Activated CD4-positive, alpha-beta T cell treated with anti-CD3 and anti-CD28 coated beads, Interleukin-2, amount 10 ng/mL, durations not matched to agents 7 days and 5 days (primary cell): ENCODE results near the gene VEGFA. TPM values are rescaled to one million over a fixed set of nuclear protein-coding genes. Genes with fewer than 3 reads are reported as not detected.

Source experiments
- CTCF ChIA-PET: fragments of 350-600 bp; sonication (Branson Sonifier 250); formaldehyde crosslinking; loops from one replicate; lab custom pipeline; 2021; ENCODE audit warnings: antibody characterized with exemption; lab: Charles Lee
- POLR2A ChIA-PET: fragments of 350-600 bp; sonication (Branson Sonifier 250); formaldehyde crosslinking; loops from one replicate; lab custom pipeline; 2021; ENCODE audit warnings: antibody characterized with exemption; lab: Charles Lee
- DNase-seq: peaks from one replicate; pipeline ENCODE4 v3.0.0-alpha.2; 2020
- H3K27ac Mint-ChIP-seq: one replicate; pipeline ENCODE4 v1.8.0; 2021; ENCODE audit warnings: mild to moderate bottlenecking, moderate library complexity, mixed read lengths
- H3K27me3 Mint-ChIP-seq: one replicate; pipeline ENCODE4 v1.8.0; 2021; ENCODE audit warnings: mixed read lengths
- H3K36me3 Mint-ChIP-seq: one replicate; pipeline ENCODE4 v1.8.0; 2021; ENCODE audit warnings: low read depth, mixed read lengths
- H3K4me1 Mint-ChIP-seq: one replicate; pipeline ENCODE4 v1.8.0; 2021; ENCODE audit warnings: mixed read lengths
- H3K4me3 Mint-ChIP-seq: one replicate; pipeline ENCODE4 v1.8.0; 2021; ENCODE audit warnings: mild to moderate bottlenecking, moderate library complexity, mixed read lengths
- H3K9me3 Mint-ChIP-seq: one replicate; pipeline ENCODE4 v1.8.0; 2021; ENCODE audit warnings: mixed read lengths
- total RNA-seq, 2 experiments: library from RNA; stranded (reverse); gene quantifications; one replicate each; pipeline ENCODE4 v1.2.3, GENCODE V29; 2021

VEGFA gene
- total RNA-seq, 2 experiments from 2014 or later: 23.7 to 25.8 TPM

DNA sequence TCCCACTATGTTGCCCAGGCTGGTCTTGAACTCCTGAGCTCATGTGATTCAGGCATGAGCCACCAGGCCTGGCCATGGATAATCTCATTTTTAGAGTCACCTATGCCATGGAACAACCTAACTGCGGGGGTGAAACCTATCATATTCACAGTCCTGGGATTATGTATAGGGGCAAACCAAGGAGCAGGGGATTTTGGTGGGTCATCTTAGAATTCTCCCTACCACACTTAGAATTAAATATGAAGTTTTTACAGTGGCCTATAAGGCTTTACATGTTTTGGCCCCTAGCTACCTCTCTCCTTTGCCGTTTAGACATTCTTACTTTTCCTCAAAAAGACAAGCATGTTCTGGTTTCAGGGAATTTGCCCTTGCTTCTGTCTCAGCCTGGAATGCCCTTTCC, 20.6 kb upstream of the VEGFA start:
- Mint-ChIP-seq H3K9me3 (no peaks in the 10 kb centered on the region), H3K4me1 (no peaks in the 10 kb centered on the region), H3K36me3 (no peaks in the 10 kb centered on the region), H3K27ac (no peak overlapping the region), H3K27me3 (peaks cover 19% of the 10 kb centered on the region), H3K4me3 (no peak overlapping the region)
- ChIA-PET CTCF (interaction anchor here (0.5 to 1.6 kb wide), 5 partner anchors 15 to 317 kb away, joined by 3 to 6 read pairs (median 3); partner anchors contain the start of gene VEGFA), POLR2A (no interaction called here)
- DNase-seq: no peak

- Mint-ChIP-seq H3K4me1 (no peaks in the 10 kb centered on the region), H3K9me3 (no peaks in the 10 kb centered on the region), H3K4me3 (no peak overlapping the region), H3K27ac (no peak overlapping the region), H3K36me3 (no peaks in the 10 kb centered on the region), H3K27me3 (peaks cover 18% of the 10 kb centered on the region)
- DNase-seq: no peak
- ChIA-PET POLR2A (no interaction called here), CTCF (no interaction called here)
Observed at GRCh38 chr6:43750622-43751021, 19.4 kb upstream of the VEGFA start.

GRCh38 chr6:43753570-43754183, 16.3 kb upstream of the VEGFA start:
- H3K36me3 Mint-ChIP-seq: no peaks in the 10 kb centered on the region

GRCh38 chr6:43757966-43758616, 11.9 kb upstream of the VEGFA start:
- Mint-ChIP-seq H3K27ac (no peak overlapping the region), H3K27me3 (peaks cover 4% of the 10 kb centered on the region), H3K9me3 (no peaks in the 10 kb centered on the region), H3K4me1 (no peaks in the 10 kb centered on the region), H3K4me3 (no peak overlapping the region), H3K36me3 (no peaks in the 10 kb centered on the region)
- ChIA-PET CTCF (interaction anchor here (1.0 to 3.8 kb wide), 2 partner anchors 12 to 13 kb away, joined by 3 to 24 read pairs; partner anchors contain the start of gene VEGFA), POLR2A (no interaction called here)
- DNase-seq: no peak

More at GRCh38 chr6:43753570-43754183, 16.3 kb upstream of the VEGFA start:
- no peak for DNase-seq
- H3K27ac Mint-ChIP-seq: no peak overlapping the region
- ChIA-PET POLR2A (no interaction called here), CTCF (interaction anchor here (0.9 to 1.3 kb wide), 2 partner anchors 16 to 71 kb away, joined by 3 to 5 read pairs; partner anchors contain the start of gene VEGFA)
- no peaks in the 10 kb centered on the region for H3K4me1 Mint-ChIP-seq
- no peaks in the 10 kb centered on the region for H3K9me3 Mint-ChIP-seq
- H3K4me3 Mint-ChIP-seq: no peak overlapping the region
- peaks cover 4% of the 10 kb centered on the region for H3K27me3 Mint-ChIP-seq

- POLR2A ChIA-PET: no interaction called here
- Mint-ChIP-seq H3K9me3 (no peaks in the 10 kb centered on the region), H3K36me3 (no peaks in the 10 kb centered on the region), H3K27me3 (peaks cover 7% of the 10 kb centered on the region), H3K4me1 (no peaks in the 10 kb centered on the region), H3K27ac (no peak overlapping the region), H3K4me3 (no peak overlapping the region)
- CTCF ChIA-PET: interaction anchor here (1.0 to 3.8 kb wide), 2 partner anchors 11 to 14 kb away, joined by 3 to 24 read pairs; partner anchors contain the start of gene VEGFA
- DNase-seq: no peak
Observed at GRCh38 chr6:43758617-43759050, 11.4 kb upstream of the VEGFA start.

- Mint-ChIP-seq H3K36me3 (no peaks in the 10 kb centered on the region), H3K4me3 (no peak overlapping the region), H3K27ac (no peak overlapping the region), H3K4me1 (no peaks in the 10 kb centered on the region), H3K27me3 (peaks cover 7% of the 10 kb centered on the region), H3K9me3 (no peaks in the 10 kb centered on the region)
- DNase-seq: no peak
- ChIA-PET POLR2A (no interaction called here), CTCF (interaction anchor here (0.7 to 3.8 kb wide), 5 partner anchors 10 to 92 kb away, joined by 3 to 24 read pairs (median 3); partner anchors contain the start of gene VEGFA)
Observed at GRCh38 chr6:43759136-43759906, 10.7 kb upstream of the VEGFA start.

GRCh38 chr6:43759907-43760206, 10.2 kb upstream of the VEGFA start:
- POLR2A ChIA-PET: no interaction called here
- Mint-ChIP-seq H3K27ac (no peak overlapping the region), H3K9me3 (no peaks in the 10 kb centered on the region), H3K27me3 (peaks cover 7% of the 10 kb centered on the region), H3K36me3 (no peaks in the 10 kb centered on the region), H3K4me3 (no peak overlapping the region), H3K4me1 (no peaks in the 10 kb centered on the region)
- DNase-seq: no peak
- CTCF ChIA-PET: interaction anchor here (1.0 to 3.8 kb wide), 4 partner anchors 10 to 319 kb away, joined by 3 to 24 read pairs (median 3); partner anchors contain the start of gene VEGFA

- no peak overlapping the region for H3K4me3 Mint-ChIP-seq
- DNase-seq: no peak
- ChIA-PET POLR2A (no interaction called here), CTCF (interaction anchor here (0.5 to 3.8 kb wide), 6 partner anchors 9 to 352 kb away, joined by 3 to 24 read pairs (median 3); partner anchors contain the start of gene VEGFA)
- no peaks in the 10 kb centered on the region for H3K36me3 Mint-ChIP-seq
- no peaks in the 10 kb centered on the region for H3K9me3 Mint-ChIP-seq
- H3K27ac Mint-ChIP-seq: no peak overlapping the region
- H3K27me3 Mint-ChIP-seq: peaks cover 3% of the 10 kb centered on the region
- H3K4me1 Mint-ChIP-seq: no peaks in the 10 kb centered on the region
Observed at GRCh38 chr6:43760210-43761168, 9.5 kb upstream of the VEGFA start.

DNA sequence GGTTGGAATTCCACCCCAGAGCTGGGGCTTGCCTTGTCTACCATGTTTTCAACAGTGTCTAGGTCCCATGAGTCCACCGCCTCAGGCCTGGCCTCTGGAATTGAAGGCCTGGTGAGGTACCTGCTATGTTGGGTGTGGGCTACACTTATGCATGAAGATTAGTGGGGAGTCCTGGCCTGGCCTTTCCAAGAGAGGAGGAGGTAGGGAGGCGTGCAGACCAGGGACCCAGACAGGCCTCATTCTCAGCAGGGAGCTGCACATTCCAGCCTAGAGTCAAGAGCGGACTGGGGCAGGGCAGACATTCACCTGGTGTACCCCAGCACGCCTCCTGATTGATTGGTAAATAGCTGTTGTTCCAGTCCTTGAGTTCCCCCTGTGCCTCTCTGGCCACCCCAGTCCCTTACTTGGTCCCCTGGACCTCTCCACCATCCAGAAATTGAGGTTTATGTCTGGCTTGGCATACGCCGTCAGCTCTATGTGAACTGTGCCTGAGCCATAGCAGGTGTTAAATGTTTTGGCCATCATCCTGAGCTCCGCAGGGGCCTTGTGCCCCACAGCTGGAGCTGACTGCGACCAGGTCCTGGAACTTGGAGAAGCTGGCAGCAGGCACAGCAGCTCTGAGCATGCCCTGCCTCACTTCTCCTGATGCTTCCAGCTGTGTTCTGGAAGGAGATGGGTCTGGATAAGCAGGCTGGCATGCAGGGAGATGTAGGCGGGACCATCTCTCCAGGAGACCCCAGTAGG, 8.2 kb upstream of the VEGFA start:
- Mint-ChIP-seq H3K9me3 (no peaks in the 10 kb centered on the region), H3K27me3 (peaks cover 8% of the 10 kb centered on the region), H3K4me1 (no peaks in the 10 kb centered on the region), H3K27ac (no peak overlapping the region), H3K4me3 (no peak overlapping the region), H3K36me3 (no peaks in the 10 kb centered on the region)
- ChIA-PET CTCF (interaction anchor here (1.3 to 3.8 kb wide), 3 partner anchors 8 to 306 kb away, joined by 4 to 24 read pairs (median 15); partner anchors contain the start of gene VEGFA), POLR2A (no interaction called here)
- no peak for DNase-seq

DNA sequence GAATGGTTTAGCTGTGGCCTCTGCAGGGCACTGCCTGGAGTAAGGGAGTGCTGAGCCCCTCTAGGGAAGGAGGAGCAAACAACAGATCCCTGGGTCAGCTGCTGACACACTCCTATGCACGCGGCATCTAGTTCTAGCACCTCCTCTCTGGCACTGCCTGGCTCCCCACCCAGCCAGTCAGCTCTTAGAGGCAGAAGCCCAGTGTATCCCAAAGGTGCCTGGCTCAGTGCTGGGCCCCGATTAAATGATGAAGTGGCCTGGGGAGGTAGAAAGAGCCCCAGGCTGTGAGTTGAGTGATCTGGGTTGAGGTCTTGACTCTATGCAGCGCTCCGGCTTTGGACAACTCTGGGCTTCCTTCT, 7.6 kb upstream of the VEGFA start:
- peaks cover 8% of the 10 kb centered on the region for H3K27me3 Mint-ChIP-seq
- no peaks in the 10 kb centered on the region for H3K9me3 Mint-ChIP-seq
- H3K4me1 Mint-ChIP-seq: no peaks in the 10 kb centered on the region
- H3K27ac Mint-ChIP-seq: no peak overlapping the region
- ChIA-PET CTCF (interaction anchor here (1.3 to 1.9 kb wide), 2 partner anchors 11 to 306 kb away, joined by 4 to 15 read pairs; no protein-coding TSS in a partner anchor), POLR2A (no interaction called here)
- DNase-seq: no peak
- no peaks in the 10 kb centered on the region for H3K36me3 Mint-ChIP-seq
- no peak overlapping the region for H3K4me3 Mint-ChIP-seq

- Mint-ChIP-seq H3K4me3 (no peak overlapping the region), H3K4me1 (no peaks in the 10 kb centered on the region), H3K9me3 (no peaks in the 10 kb centered on the region), H3K27me3 (peaks cover 8% of the 10 kb centered on the region), H3K36me3 (no peaks in the 10 kb centered on the region), H3K27ac (no peak overlapping the region)
- DNase-seq: no peak
- ChIA-PET POLR2A (no interaction called here), CTCF (interaction anchor here (0.6 to 3.4 kb wide), 3 partner anchors 143 to 476 kb away, joined by 3 to 13 read pairs (median 3); no protein-coding TSS in a partner anchor)
Observed at GRCh38 chr6:43762966-43763695, 6.9 kb upstream of the VEGFA start.
